GM23248 (cell line): Measurements from ENCODE around the gene UNC5C.

Source experiments
- EZH2 ChIP-seq: fragments of 200-600 bp; sonication (generic); IDR thresholded peaks from 2 replicates; pipeline ENCODE4 v1.6.1; 2018; ENCODE audit warnings: antibody characterized with exemption, mild to moderate bottlenecking; ENCODE audit not compliant: insufficient read depth, poor library complexity, severe bottlenecking
- EZH2phosphoT487 ChIP-seq: fragments of 200-600 bp; sonication (generic); IDR thresholded peaks from 2 replicates; pipeline ENCODE4 v1.6.1; 2018; ENCODE audit warnings: antibody characterized with exemption, moderate library complexity, mild to moderate bottlenecking, low read depth; ENCODE audit not compliant: insufficient read depth

GRCh38 chr4:95272036-95272435, 276.7 kb downstream of the UNC5C start:
- TF ChIP-seq EZH2 (no peak), EZH2phosphoT487 (no peak)
